ENCODE results near the gene RBM24.

DNA sequence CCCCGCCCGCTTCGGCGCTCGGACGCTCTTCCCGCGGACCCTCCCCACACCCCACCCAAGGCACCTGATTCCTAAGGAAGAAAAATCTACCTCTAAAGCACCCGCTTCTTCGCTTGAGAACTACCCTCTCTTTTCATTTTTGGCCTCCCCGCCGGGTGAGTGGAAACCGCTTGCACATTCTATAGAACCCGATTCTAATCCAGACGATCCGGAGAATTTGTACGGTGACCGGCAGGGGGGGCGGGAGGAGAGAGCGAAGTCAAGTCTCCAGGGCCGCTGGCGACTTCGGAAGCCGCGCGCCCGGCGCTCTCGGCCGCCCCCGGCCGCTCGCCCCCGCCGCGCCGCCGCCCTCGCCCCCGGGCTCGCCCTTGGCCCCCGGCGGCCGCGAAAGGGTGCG, at the start of gene RBM24:
- TF ChIP-seq, protein P1, sequence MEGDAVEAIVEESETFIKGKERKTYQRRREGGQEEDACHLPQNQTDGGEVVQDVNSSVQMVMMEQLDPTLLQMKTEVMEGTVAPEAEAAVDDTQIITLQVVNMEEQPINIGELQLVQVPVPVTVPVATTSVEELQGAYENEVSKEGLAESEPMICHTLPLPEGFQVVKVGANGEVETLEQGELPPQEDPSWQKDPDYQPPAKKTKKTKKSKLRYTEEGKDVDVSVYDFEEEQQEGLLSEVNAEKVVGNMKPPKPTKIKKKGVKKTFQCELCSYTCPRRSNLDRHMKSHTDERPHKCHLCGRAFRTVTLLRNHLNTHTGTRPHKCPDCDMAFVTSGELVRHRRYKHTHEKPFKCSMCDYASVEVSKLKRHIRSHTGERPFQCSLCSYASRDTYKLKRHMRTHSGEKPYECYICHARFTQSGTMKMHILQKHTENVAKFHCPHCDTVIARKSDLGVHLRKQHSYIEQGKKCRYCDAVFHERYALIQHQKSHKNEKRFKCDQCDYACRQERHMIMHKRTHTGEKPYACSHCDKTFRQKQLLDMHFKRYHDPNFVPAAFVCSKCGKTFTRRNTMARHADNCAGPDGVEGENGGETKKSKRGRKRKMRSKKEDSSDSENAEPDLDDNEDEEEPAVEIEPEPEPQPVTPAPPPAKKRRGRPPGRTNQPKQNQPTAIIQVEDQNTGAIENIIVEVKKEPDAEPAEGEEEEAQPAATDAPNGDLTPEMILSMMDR (IDR thresholded peaks at IDR 0.05): peak in 1 of 3 experiments; percentile 38
- TF ChIP-seq POLR2A (IDR thresholded peaks at IDR 0.05; ENCODE audit: low read depth) (peak; percentile 8), EP300 (IDR thresholded peaks at IDR 0.05) (no peak)
